GM12892 (cell line): ENCODE measurements around the gene NXPH1.

Experiments used
- POLR2A ChIP-seq: IDR thresholded peaks from 2 replicates; pipeline ENCODE4 v1.6.1; 2011; ENCODE audit warnings: low read depth, low read length, control low read depth
- POLR2AphosphoS5 ChIP-seq: IDR thresholded peaks from 2 replicates; pipeline ENCODE4 v1.6.1; 2011; ENCODE audit warnings: low read depth, low read length, control low read depth

GRCh38 chr7:8531991-8532515 is 98.6 kb downstream of the NXPH1 start:
- TF ChIP-seq POLR2A: no peak
- no peak for TF ChIP-seq POLR2AphosphoS5
